Nephron (organoid): ENCODE data around the gene ZNF516.

Experiments
- H3K27ac Mint-ChIP-seq, 3 experiments: 2 replicates each; pipeline ENCODE4 v1.8.0; 2020; ENCODE audit warnings: mixed read lengths in 3 of 3, mild to moderate bottlenecking in 2 of 3, moderate library complexity in 1 of 3
- H3K27me3 Mint-ChIP-seq: 2 replicates; pipeline ENCODE4 v1.8.0; 2021; ENCODE audit warnings: low read depth, mild to moderate bottlenecking, moderate library complexity, mixed read lengths
- H3K36me3 Mint-ChIP-seq: 2 replicates; pipeline ENCODE4 v1.8.0; 2020; ENCODE audit warnings: low read depth, mixed read lengths
- H3K4me1 Mint-ChIP-seq: 2 replicates; pipeline ENCODE4 v1.8.0; 2020; ENCODE audit warnings: mixed read lengths
- H3K4me3 Mint-ChIP-seq, 3 experiments: 2 replicates each; pipeline ENCODE4 v1.8.0; 2020; ENCODE audit warnings: mild to moderate bottlenecking in 3 of 3, mixed read lengths in 3 of 3, moderate library complexity in 2 of 3
- H3K9me3 Mint-ChIP-seq: 2 replicates; pipeline ENCODE4 v1.8.0; 2020; ENCODE audit warnings: mixed read lengths
- TF ChIP-seq, protein P1 (sequence below), 3 experiments: fragments of 200-600 bp; sonication (generic); IDR thresholded peaks; one replicate each; pipeline ENCODE4 v1.5.0; 2021; ENCODE audit warnings: antibody characterized with exemption in 3 of 3; ENCODE audit not compliant: unreplicated experiment in 3 of 3

The ZNF516 gene

GRCh38 chr18:76317136-76317535, 177.9 kb downstream of the ZNF516 start:
- TF ChIP-seq, protein P1, sequence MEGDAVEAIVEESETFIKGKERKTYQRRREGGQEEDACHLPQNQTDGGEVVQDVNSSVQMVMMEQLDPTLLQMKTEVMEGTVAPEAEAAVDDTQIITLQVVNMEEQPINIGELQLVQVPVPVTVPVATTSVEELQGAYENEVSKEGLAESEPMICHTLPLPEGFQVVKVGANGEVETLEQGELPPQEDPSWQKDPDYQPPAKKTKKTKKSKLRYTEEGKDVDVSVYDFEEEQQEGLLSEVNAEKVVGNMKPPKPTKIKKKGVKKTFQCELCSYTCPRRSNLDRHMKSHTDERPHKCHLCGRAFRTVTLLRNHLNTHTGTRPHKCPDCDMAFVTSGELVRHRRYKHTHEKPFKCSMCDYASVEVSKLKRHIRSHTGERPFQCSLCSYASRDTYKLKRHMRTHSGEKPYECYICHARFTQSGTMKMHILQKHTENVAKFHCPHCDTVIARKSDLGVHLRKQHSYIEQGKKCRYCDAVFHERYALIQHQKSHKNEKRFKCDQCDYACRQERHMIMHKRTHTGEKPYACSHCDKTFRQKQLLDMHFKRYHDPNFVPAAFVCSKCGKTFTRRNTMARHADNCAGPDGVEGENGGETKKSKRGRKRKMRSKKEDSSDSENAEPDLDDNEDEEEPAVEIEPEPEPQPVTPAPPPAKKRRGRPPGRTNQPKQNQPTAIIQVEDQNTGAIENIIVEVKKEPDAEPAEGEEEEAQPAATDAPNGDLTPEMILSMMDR (IDR thresholded peaks at IDR 0.05; ENCODE audit: unreplicated experiment in 3 of 3) = no peak
- H3K27ac Mint-ChIP-seq = no peak overlapping the region
- H3K4me1 Mint-ChIP-seq = peaks cover 36% of the 10 kb centered on the region
- H3K36me3 Mint-ChIP-seq = no peaks in the 10 kb centered on the region
- no peaks in the 10 kb centered on the region for H3K9me3 Mint-ChIP-seq
- no peak overlapping the region for H3K4me3 Mint-ChIP-seq
- H3K27me3 Mint-ChIP-seq = no peaks in the 10 kb centered on the region

GRCh38 chr18:76315722-76316230, 179.3 kb downstream of the ZNF516 start:
- H3K27me3 Mint-ChIP-seq = no peaks in the 10 kb centered on the region
- no peak overlapping the region for H3K27ac Mint-ChIP-seq
- H3K36me3 Mint-ChIP-seq = no peaks in the 10 kb centered on the region

GRCh38 chr18:76314496-76314895, 180.5 kb downstream of the ZNF516 start:
- TF ChIP-seq, protein P1 (IDR thresholded peaks at IDR 0.05; ENCODE audit: unreplicated experiment in 3 of 3) = no peak
- Mint-ChIP-seq H3K9me3 (no peaks in the 10 kb centered on the region), H3K4me3 (no peak overlapping the region), H3K27ac (no peak overlapping the region), H3K36me3 (no peaks in the 10 kb centered on the region), H3K27me3 (no peaks in the 10 kb centered on the region), H3K4me1 (peaks cover 36% of the 10 kb centered on the region)

More at GRCh38 chr18:76315722-76316230, 179.3 kb downstream of the ZNF516 start:
- peaks cover 36% of the 10 kb centered on the region for H3K4me1 Mint-ChIP-seq
- H3K9me3 Mint-ChIP-seq = no peaks in the 10 kb centered on the region
- no peak overlapping the region for H3K4me3 Mint-ChIP-seq
- TF ChIP-seq, protein P1 (IDR thresholded peaks at IDR 0.05; ENCODE audit: unreplicated experiment in 3 of 3) = no peak

DNA sequence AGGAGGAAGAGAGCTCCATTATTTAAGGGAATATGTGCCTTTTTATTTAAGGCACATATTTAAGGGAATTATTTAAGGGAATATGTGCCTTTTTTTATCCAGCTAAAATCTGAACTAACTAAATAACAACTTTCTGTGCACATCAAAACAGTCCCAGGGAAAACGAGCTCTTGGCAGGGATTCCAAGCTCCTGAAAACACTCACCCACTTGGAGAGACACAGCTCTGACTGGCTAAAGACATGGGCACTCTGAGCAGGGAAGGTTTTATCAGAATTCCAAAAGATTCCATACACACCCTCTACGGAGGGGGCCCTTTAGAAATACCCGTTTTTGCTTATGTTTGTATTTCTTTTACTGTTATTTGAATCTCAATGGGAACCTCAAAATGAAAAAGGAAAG, 181.0 kb downstream of the ZNF516 start:
- Mint-ChIP-seq H3K27me3 (no peaks in the 10 kb centered on the region), H3K9me3 (no peaks in the 10 kb centered on the region), H3K4me3 (no peak overlapping the region), H3K4me1 (peaks cover 36% of the 10 kb centered on the region), H3K36me3 (no peaks in the 10 kb centered on the region), H3K27ac (no peak overlapping the region)
- TF ChIP-seq, protein P1 (IDR thresholded peaks at IDR 0.05; ENCODE audit: unreplicated experiment in 3 of 3) = no peak
